Large intestine (tissue), 3 donors: ENCODE measurements around the gene OTOG. TPM values are rescaled to one million over a fixed set of nuclear protein-coding genes. Genes with fewer than 3 reads are reported as not detected.

Source experiments
- DNase-seq, 2 donors: peaks; one replicate each; pipeline versions ENCODE4 v3.0.0 to v3.0.0-alpha.2; 2013
- H3K27ac ChIP-seq: one replicate; pipeline ENCODE4 v1.5.1; 2013; ENCODE audit warnings: low read length
- H3K27me3 ChIP-seq: 2 replicates; pipeline ENCODE4 v1.6.1; 2013; ENCODE audit warnings: low read length; ENCODE audit not compliant: control insufficient read depth, insufficient read depth
- H3K36me3 ChIP-seq: 2 replicates; pipeline ENCODE4 v1.6.1; 2013; ENCODE audit warnings: low read length; ENCODE audit not compliant: control insufficient read depth, insufficient read depth
- H3K4me1 ChIP-seq: one replicate; pipeline ENCODE4 v1.6.1; 2013; ENCODE audit warnings: low read length; ENCODE audit not compliant: control insufficient read depth, insufficient read depth
- H3K4me3 ChIP-seq: one replicate; pipeline ENCODE4 v1.5.1; 2013; ENCODE audit warnings: low read length
- H3K9me3 ChIP-seq: one replicate; pipeline ENCODE4 v1.6.1; 2013; ENCODE audit warnings: mild to moderate bottlenecking, low read depth, low read length, moderate library complexity; ENCODE audit not compliant: control insufficient read depth
- WGBS: methylation state at CpG from one replicate; pipeline ENCODE4 v1.1.5; 2013; ENCODE audit warnings: low lambda C conversion rate; ENCODE audit not compliant: insufficient coverage; 5-methylcytosine and 5-hydroxymethylcytosine counted together
- polyA plus RNA-seq: library from polyadenylated mRNA; unstranded; fragments of 120-200 nt; gene quantifications from one replicate; pipeline ENCODE4 v1.2.1, GENCODE V29; 2013

Gene OTOG
- polyA plus RNA-seq, 1 donor, result 0.10 TPM

GRCh38 chr11:17603056-17603825, 56.2 kb downstream of the OTOG start:
- Histone ChIP-seq H3K9me3 (no peaks in the 10 kb centered on the region), H3K4me1 (no peaks in the 10 kb centered on the region), H3K27me3 (peaks cover 7% of the 10 kb centered on the region), H3K36me3 (no peaks in the 10 kb centered on the region), H3K4me3 (no peak overlapping the region), H3K27ac (no peak overlapping the region)
- WGBS, result no CpG with 5 or more reads among the region's 10 CpGs
- no peak for DNase-seq

GRCh38 chr11:17604201-17604914, 57.3 kb downstream of the OTOG start:
- no peak overlapping the region for H3K4me3 ChIP-seq
- no peak overlapping the region for H3K27ac ChIP-seq
- H3K9me3 ChIP-seq, result no peaks in the 10 kb centered on the region
- H3K4me1 ChIP-seq, result no peaks in the 10 kb centered on the region
- H3K36me3 ChIP-seq, result no peaks in the 10 kb centered on the region
- peaks cover 4% of the 10 kb centered on the region for H3K27me3 ChIP-seq
- no peak for DNase-seq
- WGBS, result no CpG with 5 or more reads among the region's 13 CpGs

GRCh38 chr11:17604915-17605233, 57.8 kb downstream of the OTOG start:
- Histone ChIP-seq H3K27me3 (no peaks in the 10 kb centered on the region), H3K9me3 (no peaks in the 10 kb centered on the region), H3K27ac (no peak overlapping the region), H3K36me3 (no peaks in the 10 kb centered on the region), H3K4me3 (no peak overlapping the region), H3K4me1 (no peaks in the 10 kb centered on the region)
- WGBS, result no CpG with 5 or more reads among the region's 6 CpGs
- no peak for DNase-seq

GRCh38 chr11:17605651-17606122, 58.6 kb downstream of the OTOG start:
- H3K4me1 ChIP-seq, result no peaks in the 10 kb centered on the region
- H3K36me3 ChIP-seq, result no peaks in the 10 kb centered on the region
- WGBS, result no CpG with 5 or more reads among the region's 17 CpGs
- no peaks in the 10 kb centered on the region for H3K27me3 ChIP-seq
- DNase-seq, result no peak
- no peaks in the 10 kb centered on the region for H3K9me3 ChIP-seq
- H3K4me3 ChIP-seq, result no peak overlapping the region
- no peak overlapping the region for H3K27ac ChIP-seq

GRCh38 chr11:17606233-17607082, 59.4 kb downstream of the OTOG start:
- no peak for DNase-seq
- Histone ChIP-seq H3K36me3 (no peaks in the 10 kb centered on the region), H3K27ac (no peak overlapping the region), H3K4me3 (no peak overlapping the region), H3K9me3 (no peaks in the 10 kb centered on the region), H3K4me1 (no peaks in the 10 kb centered on the region), H3K27me3 (no peaks in the 10 kb centered on the region)
- WGBS, result no CpG with 5 or more reads among the region's 10 CpGs

- DNase-seq, result no peak
- H3K4me1 ChIP-seq, result no peaks in the 10 kb centered on the region
- WGBS, result no CpG with 5 or more reads among the region's 6 CpGs
- no peaks in the 10 kb centered on the region for H3K9me3 ChIP-seq
- H3K27ac ChIP-seq, result no peak overlapping the region
- no peaks in the 10 kb centered on the region for H3K27me3 ChIP-seq
- no peak overlapping the region for H3K4me3 ChIP-seq
- no peaks in the 10 kb centered on the region for H3K36me3 ChIP-seq
These were observed 60.0 kb downstream of the OTOG start for GRCh38 chr11:17607083-17607429.

GRCh38 chr11:17607591-17608570, 60.8 kb downstream of the OTOG start:
- Histone ChIP-seq H3K36me3 (no peaks in the 10 kb centered on the region), H3K27me3 (no peaks in the 10 kb centered on the region), H3K9me3 (no peaks in the 10 kb centered on the region), H3K4me3 (no peak overlapping the region), H3K4me1 (no peaks in the 10 kb centered on the region), H3K27ac (no peak overlapping the region)
- no peak for DNase-seq
- no CpG with 5 or more reads among the region's 20 CpGs for WGBS

- Histone ChIP-seq H3K36me3 (no peaks in the 10 kb centered on the region), H3K4me3 (no peak overlapping the region), H3K4me1 (no peaks in the 10 kb centered on the region), H3K27ac (no peak overlapping the region), H3K27me3 (no peaks in the 10 kb centered on the region), H3K9me3 (no peaks in the 10 kb centered on the region)
- no peak for DNase-seq
- WGBS, result no CpG with 5 or more reads among the region's 6 CpGs
These were observed 61.8 kb downstream of the OTOG start for GRCh38 chr11:17608821-17609220.

GRCh38 chr11:17609291-17610084, 62.4 kb downstream of the OTOG start:
- no peak for DNase-seq
- H3K27ac ChIP-seq, result no peak overlapping the region
- no peaks in the 10 kb centered on the region for H3K9me3 ChIP-seq
- no CpG with 5 or more reads among the region's 12 CpGs for WGBS
- no peak overlapping the region for H3K4me3 ChIP-seq
- H3K4me1 ChIP-seq, result no peaks in the 10 kb centered on the region
- H3K27me3 ChIP-seq, result no peaks in the 10 kb centered on the region
- H3K36me3 ChIP-seq, result no peaks in the 10 kb centered on the region
